ENCODE results near the gene RIPOR1.

RIPOR1 gene

GRCh38 chr16:67540756-67541155, 12.1 kb downstream of the RIPOR1 start:
- no peak for FAIRE-seq

- FAIRE-seq, result no peak
These were observed 13.0 kb downstream of the RIPOR1 start for GRCh38 chr16:67541391-67542263.

GRCh38 chr16:67542464-67542863, 13.8 kb downstream of the RIPOR1 start:
- FAIRE-seq, result no peak

DNA sequence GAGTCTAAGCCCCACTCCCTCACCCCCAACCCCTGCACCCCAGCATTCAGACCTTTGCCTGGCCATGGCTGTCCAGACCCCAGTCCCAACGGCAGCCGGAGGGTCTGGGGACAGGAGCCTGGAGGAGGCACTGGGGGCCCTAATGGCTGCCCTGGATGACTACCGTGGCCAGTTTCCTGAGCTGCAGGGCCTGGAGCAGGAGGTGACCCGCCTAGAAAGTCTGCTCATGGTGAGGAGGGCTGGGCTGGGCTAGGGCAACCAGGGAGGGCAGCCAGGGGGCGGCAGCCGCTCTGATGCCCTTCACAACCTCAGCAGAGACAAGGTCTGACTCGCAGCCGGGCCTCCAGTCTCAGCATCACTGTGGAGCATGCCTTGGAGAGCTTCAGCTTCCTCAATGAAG, 14.4 kb downstream of the RIPOR1 start:
- no peak for FAIRE-seq

DNA sequence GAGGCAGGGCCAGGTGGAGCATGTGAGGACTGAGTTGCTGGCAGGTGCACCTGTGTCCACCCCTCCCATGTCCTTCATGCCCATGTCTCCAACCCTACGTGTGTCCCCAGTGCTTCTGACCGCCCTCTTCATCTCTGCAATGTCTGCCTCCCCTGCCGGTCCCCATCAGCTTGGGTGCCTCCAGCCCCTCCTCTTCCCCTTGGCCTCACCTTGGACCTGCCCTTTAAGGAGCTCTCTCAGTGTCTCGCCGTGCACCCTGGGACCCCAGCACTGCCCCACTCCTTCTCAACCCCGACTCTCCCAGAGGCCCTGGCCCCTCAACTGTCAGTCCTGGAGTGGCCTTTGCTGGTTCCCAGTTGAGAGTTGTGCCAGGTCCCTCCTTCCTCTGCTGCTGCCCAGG, 15.0 kb downstream of the RIPOR1 start:
- no peak for FAIRE-seq

GRCh38 chr16:67544329-67544841, 15.8 kb downstream of the RIPOR1 start:
- no peak for FAIRE-seq

DNA sequence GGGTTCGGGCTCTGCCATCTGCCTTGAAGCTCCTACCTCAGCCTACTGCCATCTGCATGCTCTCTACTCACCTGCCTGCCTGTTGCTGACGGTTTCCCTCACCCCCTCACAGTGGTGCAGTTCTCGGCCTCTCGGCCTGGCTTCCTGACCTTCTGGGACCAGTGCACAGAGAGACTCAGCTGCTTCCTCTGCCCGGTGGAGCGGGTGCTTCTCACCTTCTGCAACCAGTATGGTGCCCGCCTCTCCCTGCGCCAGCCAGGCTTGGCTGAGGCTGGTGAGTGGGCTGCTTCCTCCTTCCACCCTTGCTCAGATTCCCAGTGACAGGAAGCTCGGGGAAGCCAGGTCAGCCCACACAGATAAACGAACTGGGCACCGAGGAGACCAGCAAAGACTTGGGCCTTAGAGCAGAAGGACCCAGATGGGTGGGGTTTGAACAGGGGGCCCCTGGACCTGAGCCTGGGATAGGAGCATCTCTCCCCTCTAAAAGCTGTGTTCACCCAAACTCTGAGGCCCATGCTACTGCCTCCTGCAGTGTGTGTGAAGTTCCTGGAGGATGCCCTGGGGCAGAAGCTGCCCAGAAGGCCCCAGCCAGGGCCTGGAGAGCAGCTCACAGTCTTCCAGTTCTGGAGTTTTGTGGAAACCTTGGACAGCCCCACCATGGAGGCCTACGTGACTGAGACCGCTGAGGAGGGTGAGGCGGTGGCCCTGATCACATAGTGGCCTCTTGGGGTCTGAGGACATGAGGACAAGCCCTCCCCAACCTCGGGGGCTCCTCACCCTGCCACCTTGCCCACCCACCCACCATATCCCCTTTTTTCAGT, 16.4 kb downstream of the RIPOR1 start:
- FAIRE-seq, result no peak

DNA sequence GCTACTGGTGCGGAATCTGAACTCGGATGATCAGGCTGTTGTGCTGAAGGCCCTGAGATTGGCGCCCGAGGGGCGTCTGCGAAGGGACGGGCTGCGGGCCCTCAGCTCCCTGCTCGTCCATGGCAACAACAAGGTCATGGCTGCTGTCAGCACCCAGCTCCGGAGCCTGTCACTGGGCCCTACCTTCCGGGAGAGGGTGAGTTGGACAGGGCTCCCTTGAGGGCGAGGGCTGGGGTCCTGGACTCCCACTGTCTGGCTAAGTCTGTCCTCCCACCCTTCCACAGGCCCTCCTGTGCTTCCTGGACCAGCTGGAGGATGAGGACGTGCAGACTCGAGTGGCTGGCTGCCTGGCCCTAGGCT, 17.0 kb downstream of the RIPOR1 start:
- no peak for FAIRE-seq

DNA sequence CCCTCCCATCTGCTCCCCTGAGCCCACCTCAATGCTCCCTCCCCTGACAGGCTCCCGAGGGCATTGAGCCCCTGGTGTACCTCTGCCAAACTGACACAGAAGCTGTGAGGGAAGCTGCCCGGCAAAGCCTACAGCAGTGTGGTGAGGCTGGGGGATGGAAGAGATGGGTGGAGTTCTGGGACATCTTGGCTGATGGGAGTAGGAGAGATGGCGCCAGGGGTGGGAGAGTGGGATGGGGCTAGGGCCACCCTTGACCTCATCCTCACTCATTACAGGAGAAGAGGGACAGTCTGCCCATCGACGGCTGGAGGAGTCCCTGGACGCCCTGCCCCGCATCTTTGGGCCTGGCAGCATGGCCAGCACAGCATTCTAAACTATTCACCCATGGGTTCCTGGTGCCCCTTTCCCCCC, 17.5 kb downstream of the RIPOR1 start:
- FAIRE-seq, result no peak

- FAIRE-seq, result no peak
These were observed 18.3 kb downstream of the RIPOR1 start for GRCh38 chr16:67546761-67547422.

DNA sequence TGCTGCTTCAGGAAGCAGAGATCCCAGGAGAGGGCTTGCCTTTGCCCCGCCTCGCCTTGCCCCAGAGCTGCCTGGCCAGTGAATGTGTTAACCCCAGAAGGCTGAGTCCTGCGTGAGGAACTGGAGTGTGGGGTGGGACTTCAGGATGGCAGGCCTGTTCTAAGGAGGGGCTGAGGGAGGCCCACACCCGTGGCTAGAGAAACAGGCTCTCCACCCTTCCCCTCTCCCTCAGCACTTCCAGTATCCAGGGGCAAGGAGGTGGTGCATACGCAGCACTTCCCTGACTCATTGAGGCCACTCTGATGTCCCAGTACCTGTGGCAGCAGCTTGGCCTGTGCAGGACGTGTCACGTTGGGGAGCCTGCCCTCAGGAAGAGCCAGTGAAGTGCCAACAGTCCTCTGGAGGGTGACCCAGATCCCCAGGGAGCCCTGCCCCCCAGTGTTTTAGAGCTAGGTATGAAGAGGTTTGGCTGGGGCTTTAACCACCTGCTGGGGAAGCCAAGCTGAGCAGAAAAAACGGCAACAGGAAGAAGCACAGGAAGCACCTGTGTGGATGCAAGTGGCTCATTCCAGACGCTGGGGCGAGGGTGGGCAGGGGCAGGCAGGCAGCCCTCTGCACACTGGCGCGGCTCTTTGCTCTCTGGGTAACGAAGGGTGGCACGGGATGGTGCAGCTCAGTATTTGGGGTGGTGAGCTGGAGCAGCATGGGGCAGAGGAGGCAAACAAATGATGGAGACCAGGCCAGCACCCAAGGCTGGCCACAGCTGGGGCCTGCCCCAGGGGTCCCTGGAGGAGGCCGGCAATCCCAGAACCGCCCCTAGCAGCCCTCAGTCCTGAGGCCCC, 19.0 kb downstream of the RIPOR1 start:
- no peak for FAIRE-seq

DNA sequence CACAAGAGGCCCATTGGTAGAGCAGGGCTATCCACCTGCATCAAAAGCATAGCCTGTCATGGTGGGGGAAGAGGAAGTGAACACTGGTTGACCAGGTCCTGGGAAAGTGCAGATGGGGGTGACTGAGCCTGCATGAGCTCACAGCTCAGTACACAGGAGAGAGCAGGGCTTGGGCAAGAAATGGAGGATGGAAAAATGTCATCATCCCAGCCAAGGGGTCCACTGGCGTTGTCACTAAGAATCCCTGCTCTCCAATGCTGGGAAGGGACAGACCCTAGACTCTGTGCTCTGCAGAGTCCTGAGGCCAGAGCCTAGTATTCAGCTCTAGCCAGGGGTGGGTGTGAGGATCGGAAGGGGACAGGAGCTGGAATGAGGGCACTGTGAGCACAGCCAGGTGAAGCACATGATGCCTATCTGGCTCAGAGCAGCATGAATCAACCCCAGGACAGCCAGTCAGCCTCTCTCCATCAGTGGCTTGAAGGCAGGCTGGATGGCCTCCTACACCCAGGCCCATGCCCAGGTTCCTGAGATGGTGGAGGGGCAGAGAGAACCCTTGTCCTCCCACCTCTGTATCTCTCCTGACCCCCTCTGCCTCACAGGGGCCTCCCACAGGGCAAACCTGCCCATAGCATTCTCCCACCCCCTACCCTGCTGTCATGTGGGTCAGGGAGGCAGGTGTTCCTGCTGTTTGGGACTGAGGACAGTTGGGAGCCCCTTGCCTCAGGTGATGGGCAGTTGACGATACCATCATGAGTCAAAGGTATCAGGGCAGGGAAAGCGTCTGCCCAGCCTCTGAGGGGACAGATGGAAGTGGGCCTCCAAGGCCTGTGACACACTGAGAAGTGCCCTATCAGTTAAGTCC, 19.9 kb downstream of the RIPOR1 start:
- FAIRE-seq, result no peak

DNA sequence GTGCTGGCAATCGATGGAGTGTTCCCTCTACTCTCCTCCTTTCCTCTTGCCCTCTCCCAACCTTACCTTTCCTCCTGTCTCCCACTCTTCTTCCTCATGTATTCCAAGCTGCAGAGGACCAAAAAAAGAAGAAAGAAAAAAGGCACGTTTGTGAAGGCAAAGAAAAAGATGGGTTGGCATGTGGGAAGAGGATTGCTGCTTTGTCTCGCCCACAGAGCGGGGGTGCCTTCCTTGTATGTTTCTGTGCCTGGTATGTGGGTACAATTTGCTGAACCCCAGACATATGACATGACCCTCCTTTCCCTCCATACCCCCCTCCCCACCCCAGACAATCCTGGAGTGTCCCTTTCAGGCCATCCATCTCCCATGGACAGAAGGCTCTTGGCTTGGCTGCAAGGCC, 20.6 kb downstream of the RIPOR1 start:
- no peak for FAIRE-seq

GRCh38 chr16:67549936-67550335, 21.3 kb downstream of the RIPOR1 start:
- no peak for FAIRE-seq

- no peak for FAIRE-seq
These were observed 22.5 kb downstream of the RIPOR1 start for GRCh38 chr16:67551091-67551490.

GRCh38 chr16:67551972-67552371, 23.3 kb downstream of the RIPOR1 start:
- FAIRE-seq, result no peak

DNA sequence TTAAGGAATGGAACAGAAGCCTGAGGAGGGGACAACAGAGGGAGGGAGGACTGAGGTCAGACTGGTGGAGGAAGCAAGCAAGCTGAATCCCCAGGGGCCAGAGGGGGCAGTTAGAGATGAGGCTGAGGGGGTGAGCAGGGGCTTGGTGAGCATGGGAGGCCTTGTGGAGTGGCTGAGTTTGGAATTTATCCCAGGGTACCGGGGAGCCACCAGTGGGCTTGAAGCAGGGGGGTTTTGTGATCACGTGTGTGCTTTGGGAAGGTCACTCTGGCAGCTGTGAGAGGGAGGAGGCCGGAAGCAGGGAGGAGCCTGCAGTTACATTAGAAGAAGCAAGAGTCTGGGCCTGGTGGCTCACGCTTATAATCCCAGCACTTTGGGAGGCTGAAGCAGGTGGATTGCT, 23.8 kb downstream of the RIPOR1 start:
- no peak for FAIRE-seq

DNA sequence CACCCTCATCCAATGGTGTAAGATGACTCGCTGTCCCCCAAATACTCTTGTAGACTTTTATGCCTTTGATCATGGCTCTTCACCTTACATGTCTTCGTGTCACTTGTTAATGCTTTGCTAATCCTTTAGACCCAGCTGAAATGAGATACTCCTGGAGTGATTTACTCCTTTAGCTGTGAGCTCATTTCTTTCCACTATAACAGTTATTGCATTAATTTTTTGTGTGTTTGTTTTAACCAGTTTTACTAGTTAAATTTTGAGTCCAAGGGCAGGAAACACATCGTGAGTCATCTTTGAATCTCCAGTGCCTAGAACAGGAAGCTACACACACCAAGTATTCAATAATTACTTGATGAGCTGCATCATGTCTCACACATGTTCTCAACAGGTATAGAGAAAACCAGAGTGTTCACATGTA, 27.2 kb downstream of the RIPOR1 start:
- FAIRE-seq, result no peak

GRCh38 chr16:67558859-67559258, 30.2 kb downstream of the RIPOR1 start:
- no peak for FAIRE-seq

DNA sequence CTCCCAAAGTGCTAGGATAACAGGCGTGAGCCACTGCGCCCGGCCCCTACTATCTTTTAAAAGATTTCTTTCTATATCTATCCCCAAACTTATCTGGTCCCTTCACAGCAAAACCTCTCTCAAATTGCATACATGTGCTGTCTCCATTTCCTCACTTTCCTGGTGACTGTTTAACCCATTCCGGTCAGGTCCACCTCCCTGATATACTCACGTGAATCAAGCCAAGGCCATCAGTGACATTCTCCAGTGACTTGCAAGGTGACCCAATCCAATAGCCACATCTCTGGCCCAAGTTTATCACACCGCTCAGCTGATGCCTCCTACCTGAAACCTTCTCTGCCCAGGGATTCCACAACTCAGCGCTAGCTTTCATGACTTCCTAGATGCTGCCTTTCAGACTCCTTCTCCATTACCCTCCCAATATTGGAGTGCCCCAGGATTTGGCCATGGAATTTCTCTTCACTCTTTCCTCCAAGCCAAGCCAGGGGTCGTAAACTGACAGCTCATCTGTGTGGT, 32.3 kb downstream of the RIPOR1 start:
- FAIRE-seq, result no peak

GRCh38 chr16:67561501-67561823, 32.8 kb downstream of the RIPOR1 start:
- no peak for FAIRE-seq

Measured in TTC549 (cell line).